Endothelial cell of umbilical vein (primary cell): ENCODE measurements around the gene GNAL. TPM values are rescaled to one million over a fixed set of nuclear protein-coding genes. Genes with fewer than 3 reads are reported as not detected.

Experiments
- BruUV-seq: library from RNA; stranded (reverse); fragments of 400-500 nt; replicated peaks from 2 replicates; lab custom pipeline; 2021; lab: Mats Ljungman, UMichigan
- CTCF ChIA-PET: fragments of 300-600, 350-600 bp; sonication (Branson Sonifier 250); formaldehyde crosslinking; loops from one replicate; lab custom pipeline; 2021; ENCODE audit warnings: antibody characterized with exemption, inconsistent platforms; lab: Charles Lee
- POLR2A ChIA-PET: fragments of 300-600, 350-600 bp; sonication (Branson Sonifier 250); formaldehyde crosslinking; loops from one replicate; lab custom pipeline; 2021; ENCODE audit warnings: antibody characterized with exemption, inconsistent platforms; lab: Charles Lee
- DNase-seq: peaks from one replicate; pipeline ENCODE4 v3.0.0-alpha.2; 2011; ENCODE audit warnings: low read depth, low spot score
- FAIRE-seq: peaks from 2 replicates; lab custom pipeline; 2011; peaks lifted over from hg19 to GRCh38; lab: Jason Lieb, UNC
- H2AFZ ChIP-seq: 2 replicates; pipeline ENCODE4 v1.6.0; 2012; ENCODE audit warnings: low read depth, low read length, control low read depth, inconsistent platforms
- H3K27ac ChIP-seq: 2 replicates; pipeline ENCODE4 v1.5.1; 2011; ENCODE audit warnings: low read depth, mild to moderate bottlenecking, control low read depth, low read length, moderate library complexity; ENCODE audit not compliant: insufficient read depth
- H3K27me3 ChIP-seq, 2 experiments: 2 replicates each; pipeline versions ENCODE4 v1.6.0 to v1.6.1; 2011; ENCODE audit warnings: low read length in 2 of 2, mixed read lengths in 1 of 2; ENCODE audit not compliant: control insufficient read depth in 2 of 2, insufficient read depth in 2 of 2
- H3K36me3 ChIP-seq, 2 experiments: 2 replicates in 1 of 2; 3 replicates in 1 of 2; pipeline ENCODE4 v1.5.1; 2011; ENCODE audit warnings: low read length in 2 of 2, mild to moderate bottlenecking in 1 of 2, moderate library complexity in 1 of 2; ENCODE audit not compliant: control insufficient read depth in 2 of 2, insufficient read depth in 2 of 2; ENCODE audit errors: extremely low read depth in 1 of 2
- H3K4me1 ChIP-seq: 3 replicates; pipeline ENCODE4 v1.5.1; 2011; ENCODE audit warnings: mild to moderate bottlenecking, low read length; ENCODE audit not compliant: control insufficient read depth, insufficient read depth; ENCODE audit errors: extremely low read depth
- H3K4me2 ChIP-seq: 2 replicates; pipeline ENCODE4 v1.6.1; 2011; ENCODE audit warnings: low read length, control low read depth, mixed read lengths; ENCODE audit not compliant: insufficient read depth
- H3K4me3 ChIP-seq, 3 experiments: fragments of 200-600 bp in 1 of 3; sonication (generic), shearing (Covaris generic) in 1 of 3; replicated peaks in 1 of 3; 2 replicates each; pipeline ENCODE4 v1.5.1; 2011 to 2016; ENCODE audit warnings: control low read depth in 3 of 3, low read length in 3 of 3, mild to moderate bottlenecking in 2 of 3, inconsistent platforms in 1 of 3, low read depth in 1 of 3, moderate library complexity in 1 of 3; ENCODE audit not compliant: insufficient read depth in 1 of 3
- H3K79me2 ChIP-seq: 2 replicates; pipeline ENCODE4 v1.6.0; 2012; ENCODE audit warnings: low read length, inconsistent platforms; ENCODE audit not compliant: control insufficient read depth, insufficient read depth
- H3K9ac ChIP-seq: replicated peaks from 2 replicates; pipeline ENCODE3; 2011; ENCODE audit warnings: low read length, control low read depth; ENCODE audit not compliant: insufficient read depth; ENCODE audit errors: extremely low read depth
- H3K9me1 ChIP-seq: replicated peaks from 3 replicates; pipeline ENCODE4 v1.6.0; 2011; ENCODE audit warnings: mild to moderate bottlenecking, low read length; ENCODE audit not compliant: control insufficient read depth, insufficient read depth; ENCODE audit errors: extremely low read depth
- H3K9me3 ChIP-seq: replicated peaks from 2 replicates; pipeline ENCODE4 v1.5.1; 2012; ENCODE audit warnings: low read length, inconsistent platforms; ENCODE audit not compliant: control insufficient read depth, insufficient read depth
- H4K20me1 ChIP-seq: replicated peaks from 2 replicates; pipeline ENCODE3; 2011; ENCODE audit warnings: mild to moderate bottlenecking, low read length; ENCODE audit not compliant: control insufficient read depth, insufficient read depth; ENCODE audit errors: extremely low read depth
- CTCF ChIP-seq, 2 donors: IDR thresholded peaks; 1 replicate in 1 of 2; 2 replicates in 1 of 2; pipeline ENCODE4 v1.5.1; 2011; ENCODE audit warnings: low read length in 2 of 2, mild to moderate bottlenecking in 2 of 2, moderate library complexity in 2 of 2, control low read depth in 1 of 2, inconsistent platforms in 1 of 2, low read depth in 1 of 2; ENCODE audit not compliant: insufficient read depth in 1 of 2; ENCODE audit errors: extremely low read depth in 1 of 2
- EZH2 ChIP-seq: IDR thresholded peaks from 2 replicates; pipeline ENCODE4 v1.6.1; 2012; ENCODE audit warnings: borderline replicate concordance, low read depth, mild to moderate bottlenecking, moderate library complexity, low read length, inconsistent platforms; ENCODE audit not compliant: severe bottlenecking
- FOS ChIP-seq: IDR thresholded peaks from 2 replicates; pipeline ENCODE4 v1.6.1; 2011; ENCODE audit warnings: mild to moderate bottlenecking, low read length, moderate library complexity, borderline replicate concordance; ENCODE audit not compliant: insufficient read depth
- GATA2 ChIP-seq: IDR thresholded peaks from 2 replicates; pipeline ENCODE4 v1.7.0; 2011; ENCODE audit warnings: low read depth, mild to moderate bottlenecking, moderate library complexity, mixed read lengths, low read length; ENCODE audit not compliant: insufficient read length, insufficient read depth
- JUN ChIP-seq: IDR thresholded peaks from 2 replicates; pipeline ENCODE4 v1.6.1; 2011; ENCODE audit warnings: borderline replicate concordance, low read depth; ENCODE audit not compliant: insufficient read length, insufficient read depth
- MAX ChIP-seq: IDR thresholded peaks from 2 replicates; pipeline ENCODE4 v1.6.1; 2011; ENCODE audit not compliant: insufficient read depth, insufficient read length
- MYC ChIP-seq: IDR thresholded peaks from one replicate; pipeline ENCODE4 v1.6.1; 2011; ENCODE audit warnings: mild to moderate bottlenecking, low read depth, low read length
- POLR2AphosphoS5 ChIP-seq: IDR thresholded peaks from 2 replicates; pipeline ENCODE4 v1.6.1; 2012; ENCODE audit warnings: low read depth, mild to moderate bottlenecking, control low read depth, low read length, moderate library complexity; ENCODE audit not compliant: insufficient read depth
- dilution Hi-C: fragments of 300-500 bp; cut with MboI; formaldehyde crosslinking; loops from one replicate; pipeline ENCODE4 v1.15.0; 2019; ENCODE audit warnings: low sequenced_read_pairs; ENCODE audit not compliant: extremely low pct_ligation_motif_present
- intact Hi-C: fragments of 100-400 bp; cut with micrococcal nuclease; formaldehyde crosslinking; loops from one replicate; pipeline ENCODE4 v1.10.0; 2022
- polyA plus RNA-seq, 4 experiments: library from polyadenylated mRNA; depleted of rRNA in 3 of 4; stranded (reverse) in 3 of 4; unstranded in 1 of 4; fragments of >200 nt; gene quantifications; 2 replicates each; pipeline versions ENCODE4 v1.2.1 to v1.2.3, GENCODE V29; 2011 to 2012; ENCODE audit warnings: missing spikeins in 1 of 4
- total RNA-seq: library from RNA; stranded (reverse); gene quantifications from 2 replicates; pipeline ENCODE4 v1.2.3, GENCODE V29; 2021

The GNAL gene
- total and polyA plus RNA-seq, 2 donors (not counting 3 experiments of a cell fraction or from before 2014, with no cell fraction given) = 0.07 to 0.73 TPM

GRCh38 chr18:11849279-11849678, 160.2 kb downstream of the GNAL start:
- no peak for DNase-seq
- TF ChIP-seq MYC (no peak), GATA2 (no peak), JUN (no peak), MAX (no peak), CTCF (IDR thresholded peaks at IDR 0.05; ENCODE audit: extremely low read depth in 1 of 2, insufficient read depth in 1 of 2, low read depth in 1 of 2, low read length in 2 of 2) (no peak), EZH2 (no peak), POLR2AphosphoS5 (no peak), FOS (no peak)
- dilution Hi-C loops (no loop called here), intact Hi-C loops (no loop called here)
- Histone ChIP-seq H3K36me3 (no peaks in the 10 kb centered on the region), H3K9ac (peak overlapping the region; percentile 4), H3K4me1 (peaks cover 21% of the 10 kb centered on the region), H3K79me2 (peaks cover 21% of the 10 kb centered on the region), H3K4me3 (no peak overlapping the region), H3K4me2 (no peak overlapping the region), H2AFZ (no peak overlapping the region), H3K27me3 (peaks cover 2 to 5% of the 10 kb centered on the region in 2 experiments), H3K27ac (no peak overlapping the region), H3K9me3 (no peaks in the 10 kb centered on the region), H3K9me1 (no peaks in the 10 kb centered on the region), H4K20me1 (no peaks in the 10 kb centered on the region)
- BruUV-seq = no TSS peak
- no peak for FAIRE-seq
- ChIA-PET POLR2A (interaction anchor here (0.6 kb wide), 1 partner anchor 160 kb away, joined by 6 read pairs; the partner anchor contains the start of gene GNAL), CTCF (interaction anchor here (1.3 to 2.1 kb wide), 2 partner anchors 11 to 116 kb away, joined by 3 to 8 read pairs; no protein-coding TSS in a partner anchor)
